Endothelial cell of umbilical vein (primary cell): ENCODE data around the gene RFX2. TPM values are rescaled to one million over a fixed set of nuclear protein-coding genes. Genes with fewer than 3 reads are reported as not detected.

Source experiments
- BruUV-seq: library from RNA; stranded (reverse); fragments of 400-500 nt; replicated peaks from 2 replicates; lab custom pipeline; 2021; lab: Mats Ljungman, UMichigan
- CTCF ChIA-PET: fragments of 300-600, 350-600 bp; sonication (Branson Sonifier 250); formaldehyde crosslinking; loops from one replicate; lab custom pipeline; 2021; ENCODE audit warnings: antibody characterized with exemption, inconsistent platforms; lab: Charles Lee
- POLR2A ChIA-PET: fragments of 300-600, 350-600 bp; sonication (Branson Sonifier 250); formaldehyde crosslinking; loops from one replicate; lab custom pipeline; 2021; ENCODE audit warnings: antibody characterized with exemption, inconsistent platforms; lab: Charles Lee
- DNase-seq: peaks from one replicate; pipeline ENCODE4 v3.0.0-alpha.2; 2011; ENCODE audit warnings: low read depth, low spot score
- FAIRE-seq: peaks from 2 replicates; lab custom pipeline; 2011; peaks lifted over from hg19 to GRCh38; lab: Jason Lieb, UNC
- H2AFZ ChIP-seq: 2 replicates; pipeline ENCODE4 v1.6.0; 2012; ENCODE audit warnings: low read depth, low read length, control low read depth, inconsistent platforms
- H3K27ac ChIP-seq: 2 replicates; pipeline ENCODE4 v1.5.1; 2011; ENCODE audit warnings: low read depth, mild to moderate bottlenecking, control low read depth, low read length, moderate library complexity; ENCODE audit not compliant: insufficient read depth
- H3K27me3 ChIP-seq, 2 experiments: 2 replicates each; pipeline versions ENCODE4 v1.6.0 to v1.6.1; 2011; ENCODE audit warnings: low read length in 2 of 2, mixed read lengths in 1 of 2; ENCODE audit not compliant: control insufficient read depth in 2 of 2, insufficient read depth in 2 of 2
- H3K36me3 ChIP-seq, 2 experiments: 2 replicates in 1 of 2; 3 replicates in 1 of 2; pipeline ENCODE4 v1.5.1; 2011; ENCODE audit warnings: low read length in 2 of 2, mild to moderate bottlenecking in 1 of 2, moderate library complexity in 1 of 2; ENCODE audit not compliant: control insufficient read depth in 2 of 2, insufficient read depth in 2 of 2; ENCODE audit errors: extremely low read depth in 1 of 2
- H3K4me1 ChIP-seq: 3 replicates; pipeline ENCODE4 v1.5.1; 2011; ENCODE audit warnings: mild to moderate bottlenecking, low read length; ENCODE audit not compliant: control insufficient read depth, insufficient read depth; ENCODE audit errors: extremely low read depth
- H3K4me2 ChIP-seq: 2 replicates; pipeline ENCODE4 v1.6.1; 2011; ENCODE audit warnings: low read length, control low read depth, mixed read lengths; ENCODE audit not compliant: insufficient read depth
- H3K4me3 ChIP-seq, 3 experiments: fragments of 200-600 bp in 1 of 3; sonication (generic), shearing (Covaris generic) in 1 of 3; replicated peaks in 1 of 3; 2 replicates each; pipeline ENCODE4 v1.5.1; 2011 to 2016; ENCODE audit warnings: control low read depth in 3 of 3, low read length in 3 of 3, mild to moderate bottlenecking in 2 of 3, inconsistent platforms in 1 of 3, low read depth in 1 of 3, moderate library complexity in 1 of 3; ENCODE audit not compliant: insufficient read depth in 1 of 3
- H3K79me2 ChIP-seq: 2 replicates; pipeline ENCODE4 v1.6.0; 2012; ENCODE audit warnings: low read length, inconsistent platforms; ENCODE audit not compliant: control insufficient read depth, insufficient read depth
- H3K9ac ChIP-seq: replicated peaks from 2 replicates; pipeline ENCODE3; 2011; ENCODE audit warnings: low read length, control low read depth; ENCODE audit not compliant: insufficient read depth; ENCODE audit errors: extremely low read depth
- H3K9me1 ChIP-seq: replicated peaks from 3 replicates; pipeline ENCODE4 v1.6.0; 2011; ENCODE audit warnings: mild to moderate bottlenecking, low read length; ENCODE audit not compliant: control insufficient read depth, insufficient read depth; ENCODE audit errors: extremely low read depth
- H3K9me3 ChIP-seq: replicated peaks from 2 replicates; pipeline ENCODE4 v1.5.1; 2012; ENCODE audit warnings: low read length, inconsistent platforms; ENCODE audit not compliant: control insufficient read depth, insufficient read depth
- H4K20me1 ChIP-seq: replicated peaks from 2 replicates; pipeline ENCODE3; 2011; ENCODE audit warnings: mild to moderate bottlenecking, low read length; ENCODE audit not compliant: control insufficient read depth, insufficient read depth; ENCODE audit errors: extremely low read depth
- EZH2 ChIP-seq: IDR thresholded peaks from 2 replicates; pipeline ENCODE4 v1.6.1; 2012; ENCODE audit warnings: borderline replicate concordance, low read depth, mild to moderate bottlenecking, moderate library complexity, low read length, inconsistent platforms; ENCODE audit not compliant: severe bottlenecking
- FOS ChIP-seq: IDR thresholded peaks from 2 replicates; pipeline ENCODE4 v1.6.1; 2011; ENCODE audit warnings: mild to moderate bottlenecking, low read length, moderate library complexity, borderline replicate concordance; ENCODE audit not compliant: insufficient read depth
- GATA2 ChIP-seq: IDR thresholded peaks from 2 replicates; pipeline ENCODE4 v1.7.0; 2011; ENCODE audit warnings: low read depth, mild to moderate bottlenecking, moderate library complexity, mixed read lengths, low read length; ENCODE audit not compliant: insufficient read length, insufficient read depth
- JUN ChIP-seq: IDR thresholded peaks from 2 replicates; pipeline ENCODE4 v1.6.1; 2011; ENCODE audit warnings: borderline replicate concordance, low read depth; ENCODE audit not compliant: insufficient read length, insufficient read depth
- MAX ChIP-seq: IDR thresholded peaks from 2 replicates; pipeline ENCODE4 v1.6.1; 2011; ENCODE audit not compliant: insufficient read depth, insufficient read length
- MYC ChIP-seq: IDR thresholded peaks from one replicate; pipeline ENCODE4 v1.6.1; 2011; ENCODE audit warnings: mild to moderate bottlenecking, low read depth, low read length
- POLR2A ChIP-seq: IDR thresholded peaks from 2 replicates; pipeline ENCODE4 v1.6.1; 2012; ENCODE audit warnings: low read depth, mild to moderate bottlenecking, control low read depth, low read length
- POLR2AphosphoS5 ChIP-seq: IDR thresholded peaks from 2 replicates; pipeline ENCODE4 v1.6.1; 2012; ENCODE audit warnings: low read depth, mild to moderate bottlenecking, control low read depth, low read length, moderate library complexity; ENCODE audit not compliant: insufficient read depth
- dilution Hi-C: fragments of 300-500 bp; cut with MboI; formaldehyde crosslinking; loops from one replicate; pipeline ENCODE4 v1.15.0; 2019; ENCODE audit warnings: low sequenced_read_pairs; ENCODE audit not compliant: extremely low pct_ligation_motif_present
- intact Hi-C: fragments of 100-400 bp; cut with micrococcal nuclease; formaldehyde crosslinking; loops from one replicate; pipeline ENCODE4 v1.10.0; 2022
- polyA plus RNA-seq, 4 experiments: library from polyadenylated mRNA; depleted of rRNA in 3 of 4; stranded (reverse) in 3 of 4; unstranded in 1 of 4; fragments of >200 nt; gene quantifications; 2 replicates each; pipeline versions ENCODE4 v1.2.1 to v1.2.3, GENCODE V29; 2011 to 2012; ENCODE audit warnings: missing spikeins in 1 of 4
- total RNA-seq: library from RNA; stranded (reverse); gene quantifications from 2 replicates; pipeline ENCODE4 v1.2.3, GENCODE V29; 2021
- TF ChIP-seq, protein P1 (sequence below), 2 donors: IDR thresholded peaks; 1 replicate in 1 of 2; 2 replicates in 1 of 2; pipeline ENCODE4 v1.5.1; 2011; ENCODE audit warnings: low read length in 2 of 2, mild to moderate bottlenecking in 2 of 2, moderate library complexity in 2 of 2, control low read depth in 1 of 2, inconsistent platforms in 1 of 2, low read depth in 1 of 2; ENCODE audit not compliant: insufficient read depth in 1 of 2; ENCODE audit errors: extremely low read depth in 1 of 2

The RFX2 gene
- total and polyA plus RNA-seq, 2 donors (not counting 3 experiments of a cell fraction or from before 2014, with no cell fraction given) = 16.1 to 19.0 TPM

DNA sequence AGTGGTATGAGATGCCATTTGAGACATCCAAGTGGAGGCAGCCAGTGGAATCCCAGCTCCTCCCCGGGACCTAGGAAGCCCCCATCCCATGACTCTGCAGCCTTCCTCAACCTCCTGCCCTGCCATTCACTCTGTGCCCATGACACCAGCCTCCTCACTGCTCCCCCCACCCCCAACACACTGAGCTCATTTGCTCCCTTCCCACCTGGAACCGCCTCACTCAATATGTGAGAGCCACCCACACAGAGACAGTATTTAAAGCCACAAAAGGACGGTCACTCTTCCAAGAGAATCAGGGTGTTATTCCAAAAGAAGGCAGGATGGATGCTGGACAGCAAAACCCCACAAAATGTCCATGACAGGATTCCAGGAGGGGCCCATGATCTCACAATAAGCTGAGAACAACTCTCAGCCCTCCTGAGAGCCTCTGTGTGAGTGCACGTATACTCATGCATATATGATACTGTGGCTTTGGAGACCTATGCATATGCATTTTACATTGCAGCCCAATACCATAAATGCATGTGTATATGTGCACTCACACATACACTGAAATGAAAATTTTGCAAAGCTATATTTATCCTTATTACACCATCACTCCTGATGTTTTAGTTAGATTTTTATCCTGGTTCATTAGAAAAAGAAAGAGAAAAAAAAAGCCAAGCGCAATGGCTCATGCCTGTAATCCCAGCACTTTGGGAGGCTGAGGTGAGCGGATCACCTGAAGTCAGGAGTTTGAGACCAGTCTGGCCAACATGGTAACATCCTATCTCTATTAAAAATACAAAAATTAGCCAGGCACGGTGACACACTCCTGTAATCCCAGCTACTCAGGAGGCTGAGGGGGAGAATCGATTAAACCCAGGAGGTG, 121.5 kb downstream of the RFX2 start:
- FAIRE-seq = no peak
- Histone ChIP-seq H3K4me3 (no peak overlapping the region), H3K9ac (no peak overlapping the region), H3K9me1 (no peaks in the 10 kb centered on the region), H3K36me3 (no peaks in the 10 kb centered on the region), H3K27ac (no peak overlapping the region), H3K27me3 (no peaks in the 10 kb centered on the region), H3K9me3 (no peaks in the 10 kb centered on the region), H2AFZ (no peak overlapping the region), H3K4me2 (no peak overlapping the region), H4K20me1 (no peaks in the 10 kb centered on the region), H3K79me2 (no peaks in the 10 kb centered on the region), H3K4me1 (peaks cover 21% of the 10 kb centered on the region)
- ChIA-PET CTCF (interaction anchor here (1.2 to 8.5 kb wide), 10 partner anchors 9 to 185 kb away, joined by 3 to 304 read pairs (median 10); no protein-coding TSS in a partner anchor), POLR2A (no interaction called here)
- intact Hi-C loops = loop anchor here (10.0 kb wide), 1 partner anchor 184 kb away; the partner anchor contains the start of gene NRTN
- dilution Hi-C loops = no loop called here
- TF ChIP-seq POLR2AphosphoS5 (no peak), GATA2 (no peak), POLR2A (no peak), MAX (no peak), JUN (no peak), MYC (no peak), EZH2 (no peak), FOS (no peak)
- TF ChIP-seq, protein P1, sequence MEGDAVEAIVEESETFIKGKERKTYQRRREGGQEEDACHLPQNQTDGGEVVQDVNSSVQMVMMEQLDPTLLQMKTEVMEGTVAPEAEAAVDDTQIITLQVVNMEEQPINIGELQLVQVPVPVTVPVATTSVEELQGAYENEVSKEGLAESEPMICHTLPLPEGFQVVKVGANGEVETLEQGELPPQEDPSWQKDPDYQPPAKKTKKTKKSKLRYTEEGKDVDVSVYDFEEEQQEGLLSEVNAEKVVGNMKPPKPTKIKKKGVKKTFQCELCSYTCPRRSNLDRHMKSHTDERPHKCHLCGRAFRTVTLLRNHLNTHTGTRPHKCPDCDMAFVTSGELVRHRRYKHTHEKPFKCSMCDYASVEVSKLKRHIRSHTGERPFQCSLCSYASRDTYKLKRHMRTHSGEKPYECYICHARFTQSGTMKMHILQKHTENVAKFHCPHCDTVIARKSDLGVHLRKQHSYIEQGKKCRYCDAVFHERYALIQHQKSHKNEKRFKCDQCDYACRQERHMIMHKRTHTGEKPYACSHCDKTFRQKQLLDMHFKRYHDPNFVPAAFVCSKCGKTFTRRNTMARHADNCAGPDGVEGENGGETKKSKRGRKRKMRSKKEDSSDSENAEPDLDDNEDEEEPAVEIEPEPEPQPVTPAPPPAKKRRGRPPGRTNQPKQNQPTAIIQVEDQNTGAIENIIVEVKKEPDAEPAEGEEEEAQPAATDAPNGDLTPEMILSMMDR (IDR thresholded peaks at IDR 0.05; ENCODE audit: extremely low read depth in 1 of 2, insufficient read depth in 1 of 2, low read depth in 1 of 2, low read length in 2 of 2) = no peak
- no peak for DNase-seq
- no TSS peak for BruUV-seq
